ENCODE data around the gene DLG2.
A peak's percentile ranks its signal among the peaks of the same experiment; 100 is the strongest.

DLG2 gene

DNA sequence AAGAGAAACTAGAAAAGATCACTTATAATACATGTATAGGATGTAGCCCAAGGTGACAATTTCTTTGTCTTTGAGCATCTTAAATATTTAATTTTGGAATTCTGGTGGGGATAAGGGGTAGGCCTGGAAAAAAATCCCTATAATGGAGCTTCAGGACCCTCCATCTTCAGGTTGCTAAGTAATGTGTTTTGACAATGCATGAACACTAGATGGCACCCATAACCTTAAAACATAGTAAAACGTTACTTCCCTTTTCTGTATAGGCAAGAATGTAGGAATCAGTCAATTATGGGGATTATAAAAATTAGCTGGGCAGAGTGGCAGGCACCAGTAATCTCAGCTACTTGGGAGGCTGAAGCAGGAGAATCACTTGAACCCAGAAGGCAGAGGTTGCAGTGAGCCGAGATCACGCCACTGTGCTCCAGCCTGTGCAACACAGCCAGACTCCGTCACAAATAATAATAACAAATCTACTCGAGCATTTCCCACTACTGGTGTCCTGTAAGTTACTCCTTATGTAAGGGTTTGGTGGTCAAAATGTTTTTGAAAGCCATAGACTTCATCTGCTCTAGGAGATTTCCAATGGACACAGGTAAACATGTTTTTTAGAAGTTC lies 1799.1 kb downstream of the DLG2 start:
- Mint-ChIP-seq H3K9me3 (no peaks in the 10 kb centered on the region), H3K27me3 (peaks cover 4 to 13% of the 10 kb centered on the region in 2 donors), H3K36me3 (no peaks in the 10 kb centered on the region), H3K27ac (no peak overlapping the region), H3K4me3 (no peak overlapping the region), H3K4me1 (peaks cover 0 to 1% of the 10 kb centered on the region in 2 donors)
- ATAC-seq (replicated peaks) (peak; percentile 73 to 75), DNase-seq (no peak)

DNA sequence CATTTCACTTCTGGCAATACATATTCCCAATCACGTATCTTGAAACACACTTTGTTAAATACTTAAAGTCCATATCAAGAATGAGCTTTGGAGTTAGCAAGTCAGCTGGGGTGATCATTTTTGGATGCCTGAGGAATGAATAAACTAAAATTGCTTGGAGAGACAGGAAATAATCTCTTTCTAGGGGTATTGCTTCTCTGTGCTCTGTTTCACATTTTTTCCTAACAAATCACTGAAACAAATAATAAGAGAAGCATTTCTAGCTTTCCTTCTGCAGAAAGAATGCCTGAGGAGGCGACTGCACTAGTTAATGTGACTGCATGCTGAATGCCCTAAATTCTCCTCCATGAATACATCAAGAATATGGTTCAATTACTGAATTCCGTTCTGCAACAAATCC lies 1799.6 kb downstream of the DLG2 start:
- Mint-ChIP-seq H3K27me3 (peaks cover 4 to 13% of the 10 kb centered on the region in 2 donors), H3K4me1 (peaks cover 0 to 1% of the 10 kb centered on the region in 2 donors), H3K9me3 (no peaks in the 10 kb centered on the region), H3K4me3 (no peak overlapping the region), H3K36me3 (no peaks in the 10 kb centered on the region), H3K27ac (no peak overlapping the region)
- DNase-seq (no peak), ATAC-seq (replicated peaks) (no peak)

DNA sequence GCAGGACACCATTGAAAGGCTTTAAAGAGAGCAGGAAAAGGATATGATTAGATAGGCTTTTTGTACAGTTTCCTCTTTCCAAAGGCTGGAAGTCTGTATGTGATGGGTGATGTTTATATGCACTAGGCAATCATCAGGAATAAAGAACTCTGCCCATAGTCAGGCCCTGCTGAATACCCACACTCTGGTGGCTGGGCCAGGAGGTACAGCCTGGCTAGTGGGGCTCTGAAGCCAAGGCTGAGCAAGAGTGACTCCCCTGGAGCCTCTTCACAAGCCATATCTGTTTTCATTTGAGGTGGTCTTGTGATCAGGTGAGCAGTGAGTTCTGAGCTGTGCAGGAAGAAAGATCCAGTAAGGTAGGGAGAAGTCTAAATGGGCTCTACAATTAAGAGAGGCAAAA lies 1801.1 kb downstream of the DLG2 start:
- no peaks in the 10 kb centered on the region for H3K9me3 Mint-ChIP-seq
- ATAC-seq (replicated peaks) (no peak), DNase-seq (no peak)
- H3K4me1 Mint-ChIP-seq, result peaks cover 0 to 1% of the 10 kb centered on the region in 2 donors
- H3K36me3 Mint-ChIP-seq, result no peaks in the 10 kb centered on the region
- no peak overlapping the region for H3K27ac Mint-ChIP-seq
- no peak overlapping the region for H3K4me3 Mint-ChIP-seq
- H3K27me3 Mint-ChIP-seq, result peaks cover 4 to 13% of the 10 kb centered on the region in 2 donors

DNA sequence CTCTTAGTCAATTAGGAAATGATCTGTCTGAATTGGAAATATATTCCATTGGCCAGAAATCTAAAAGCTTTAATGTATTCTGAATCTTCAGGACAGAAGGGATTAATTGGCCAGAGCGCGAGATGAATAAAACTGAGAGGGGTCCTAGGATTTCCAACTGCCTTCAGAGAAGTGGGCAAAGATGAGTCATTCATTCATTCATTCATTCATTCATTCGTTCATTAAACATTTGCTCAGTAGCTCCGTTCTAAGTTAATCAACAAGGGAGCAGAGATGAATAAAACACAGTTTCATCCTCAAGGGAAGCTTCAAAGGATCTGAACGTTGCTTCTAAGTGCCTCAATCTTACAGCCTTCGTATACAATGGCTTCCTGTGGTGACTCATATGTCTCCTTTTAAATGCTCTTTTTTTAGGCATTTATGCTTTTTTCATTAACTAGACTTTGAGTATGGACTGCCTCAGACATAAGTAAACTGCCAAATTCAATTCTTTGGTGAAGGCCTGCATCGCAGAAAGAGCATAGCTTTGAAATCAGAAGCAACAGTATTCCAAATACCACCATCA lies 1803.6 kb downstream of the DLG2 start:
- H3K27me3 Mint-ChIP-seq, result peaks cover 4 to 13% of the 10 kb centered on the region in 2 donors
- H3K36me3 Mint-ChIP-seq, result no peaks in the 10 kb centered on the region
- H3K4me1 Mint-ChIP-seq, result peaks cover 0 to 1% of the 10 kb centered on the region in 2 donors
- ATAC-seq (replicated peaks) (no peak), DNase-seq (no peak)
- no peak overlapping the region for H3K27ac Mint-ChIP-seq
- no peaks in the 10 kb centered on the region for H3K9me3 Mint-ChIP-seq
- H3K4me3 Mint-ChIP-seq, result no peak overlapping the region

DNA sequence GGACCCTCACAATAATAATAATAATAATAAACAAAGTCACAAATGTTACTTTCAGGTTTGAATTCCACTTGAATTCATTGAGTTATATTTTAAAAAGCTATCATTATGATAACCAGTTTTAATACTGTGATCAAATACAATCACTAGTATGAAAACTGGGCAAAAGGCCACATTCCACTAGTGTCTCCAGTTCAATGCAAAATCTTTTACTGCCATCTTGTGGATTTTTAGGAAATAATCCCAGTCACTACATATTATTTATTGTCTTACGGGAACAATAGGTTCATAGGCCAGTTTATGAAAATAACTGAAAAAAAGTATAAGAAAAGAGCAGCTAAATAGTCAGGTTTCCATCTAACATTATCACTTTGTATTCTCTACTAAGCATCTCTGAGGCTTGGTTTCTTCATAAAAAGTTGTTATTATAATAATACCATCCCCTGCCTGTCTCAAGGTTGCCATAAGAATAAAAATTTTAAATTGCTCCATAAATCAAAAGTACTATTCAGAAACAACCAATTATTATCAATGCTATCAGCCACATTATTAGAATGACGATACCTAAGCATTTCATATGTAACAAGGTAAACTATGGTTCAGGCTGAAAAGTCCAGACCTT lies 1807.1 kb downstream of the DLG2 start:
- Mint-ChIP-seq H3K4me3 (no peak overlapping the region), H3K27me3 (peaks cover 4 to 10% of the 10 kb centered on the region in 2 donors), H3K4me1 (no peaks in the 10 kb centered on the region), H3K9me3 (no peaks in the 10 kb centered on the region), H3K36me3 (no peaks in the 10 kb centered on the region), H3K27ac (no peak overlapping the region)
- DNase-seq, result no peak
- ATAC-seq (replicated peaks), result peak; percentile 63 to 73

DNA sequence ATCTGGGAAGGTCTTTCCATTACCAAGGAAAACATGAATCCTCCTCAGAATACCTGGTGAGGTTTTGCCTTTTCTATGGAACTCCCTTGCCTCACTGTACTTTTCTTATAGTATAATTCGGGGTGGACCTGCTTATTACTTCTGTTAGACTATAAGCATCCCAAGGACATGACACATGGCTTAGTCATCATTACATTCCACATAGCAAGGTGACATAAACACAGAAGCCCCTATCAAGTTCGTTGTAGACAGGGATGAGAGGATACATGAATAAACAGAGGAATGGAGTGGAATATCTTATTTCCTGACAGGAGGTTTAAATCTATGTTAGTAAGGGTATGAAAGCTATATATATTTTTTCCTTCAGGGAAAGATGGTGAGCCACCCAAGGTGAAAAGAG lies 1808.8 kb downstream of the DLG2 start:
- DNase-seq (no peak), ATAC-seq (replicated peaks) (no peak)
- Mint-ChIP-seq H3K4me3 (no peak overlapping the region), H3K4me1 (no peaks in the 10 kb centered on the region), H3K9me3 (no peaks in the 10 kb centered on the region), H3K27ac (no peak overlapping the region), H3K36me3 (no peaks in the 10 kb centered on the region), H3K27me3 (peaks cover 4 to 14% of the 10 kb centered on the region in 2 donors)

DNA sequence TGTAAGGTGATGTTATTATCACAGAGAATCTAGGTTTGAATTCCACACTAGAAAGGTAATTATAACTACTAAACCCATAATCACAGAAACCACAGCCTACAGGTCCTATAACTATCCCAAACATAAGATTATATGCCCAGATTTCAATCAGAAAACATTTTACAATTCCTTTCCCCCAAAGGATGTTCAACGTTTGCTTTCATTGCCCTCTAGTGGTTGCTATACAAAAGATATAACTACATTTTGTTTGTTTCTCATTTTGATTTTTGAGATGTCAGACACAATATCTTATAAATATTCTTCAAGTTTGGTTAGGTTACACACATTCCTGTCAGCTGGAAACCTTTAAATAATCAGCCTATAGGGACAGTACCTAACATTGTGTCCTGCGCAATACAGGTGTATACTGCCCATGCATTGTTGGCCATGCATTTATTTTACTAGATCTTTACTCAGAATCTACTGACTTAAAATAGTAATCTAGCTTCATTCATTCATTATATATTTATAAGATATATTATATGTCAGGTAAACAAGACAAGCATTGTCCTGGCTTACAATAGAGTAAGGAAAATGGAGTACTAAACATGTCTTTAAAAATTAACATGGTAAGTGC lies 1810.5 kb downstream of the DLG2 start:
- Mint-ChIP-seq H3K27ac (no peak overlapping the region), H3K4me1 (no peaks in the 10 kb centered on the region), H3K27me3 (peaks cover 4 to 15% of the 10 kb centered on the region in 2 donors), H3K4me3 (no peak overlapping the region), H3K9me3 (no peaks in the 10 kb centered on the region), H3K36me3 (no peaks in the 10 kb centered on the region)
- ATAC-seq (replicated peaks) (no peak), DNase-seq (no peak)

DNA sequence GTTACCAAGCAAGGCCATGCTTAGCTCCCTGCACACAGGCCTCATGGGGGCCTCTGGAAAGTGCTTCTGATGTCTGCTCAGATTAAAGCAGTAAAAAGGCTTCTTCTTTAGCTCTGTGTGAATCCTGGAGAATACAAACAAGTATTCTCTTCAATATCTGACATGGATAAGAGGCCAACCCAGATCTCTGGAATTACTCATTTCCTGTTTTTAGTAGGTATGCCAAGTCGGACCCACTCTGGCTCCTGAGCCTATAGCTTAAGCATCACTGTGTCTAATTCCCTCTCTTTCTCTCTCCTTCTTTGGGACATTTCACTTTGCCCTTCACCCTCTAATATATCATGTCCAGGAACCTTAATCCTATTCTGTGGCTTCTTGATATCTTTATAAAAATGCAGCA lies 1811.4 kb downstream of the DLG2 start:
- H3K9me3 Mint-ChIP-seq, result no peaks in the 10 kb centered on the region
- H3K36me3 Mint-ChIP-seq, result no peaks in the 10 kb centered on the region
- DNase-seq (no peak), ATAC-seq (replicated peaks) (no peak)
- no peak overlapping the region for H3K4me3 Mint-ChIP-seq
- H3K27ac Mint-ChIP-seq, result no peak overlapping the region
- peaks cover 7 to 15% of the 10 kb centered on the region in 2 donors for H3K27me3 Mint-ChIP-seq
- H3K4me1 Mint-ChIP-seq, result no peaks in the 10 kb centered on the region

DNA sequence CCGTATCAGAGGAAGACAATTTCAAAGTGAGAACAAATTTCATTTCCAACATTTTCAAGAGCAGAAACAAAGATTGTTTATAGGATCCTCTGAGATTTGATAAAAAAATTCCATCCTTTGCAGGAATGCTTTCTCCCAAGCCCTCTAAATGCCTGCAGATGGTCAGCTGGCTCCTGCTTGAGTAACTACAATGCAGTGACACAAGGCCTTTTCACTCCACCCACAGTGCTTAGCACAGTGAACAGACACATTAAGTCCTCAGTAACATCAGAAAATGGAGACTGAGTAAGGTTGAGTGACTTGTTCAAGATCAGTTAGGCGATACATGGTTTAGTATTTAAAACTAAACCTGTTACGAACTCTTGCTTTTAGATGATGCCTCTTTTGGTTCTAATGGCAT lies 1813.8 kb downstream of the DLG2 start:
- Mint-ChIP-seq H3K27me3 (peaks cover 13 to 22% of the 10 kb centered on the region in 2 donors), H3K4me1 (no peaks in the 10 kb centered on the region), H3K36me3 (no peaks in the 10 kb centered on the region), H3K4me3 (no peak overlapping the region), H3K27ac (no peak overlapping the region), H3K9me3 (no peaks in the 10 kb centered on the region)
- DNase-seq (no peak), ATAC-seq (replicated peaks) (no peak)

DNA sequence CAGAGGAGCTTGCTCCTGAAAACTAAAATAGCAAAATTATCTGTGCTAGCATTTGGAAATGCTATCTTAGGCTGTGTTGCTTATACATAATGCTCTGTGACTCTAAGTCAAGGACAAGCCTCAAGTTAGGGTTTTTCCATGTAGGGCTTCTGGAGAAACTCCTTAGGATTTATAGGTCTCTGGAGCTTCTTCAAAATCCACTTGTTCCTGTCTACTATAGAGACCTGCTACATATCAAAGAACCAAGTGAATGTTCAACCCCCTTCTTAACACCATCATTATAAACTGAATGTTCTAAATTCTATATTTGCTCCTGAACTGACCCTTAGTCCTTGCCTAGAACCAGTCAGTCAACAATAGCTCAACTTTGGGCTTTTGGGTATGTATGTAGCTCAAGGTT lies 1817.9 kb downstream of the DLG2 start:
- no peaks in the 10 kb centered on the region for H3K9me3 Mint-ChIP-seq
- no peaks in the 10 kb centered on the region for H3K4me1 Mint-ChIP-seq
- ATAC-seq (replicated peaks) (no peak), DNase-seq (no peak)
- peaks cover 13 to 21% of the 10 kb centered on the region in 2 donors for H3K27me3 Mint-ChIP-seq
- no peaks in the 10 kb centered on the region for H3K36me3 Mint-ChIP-seq
- no peak overlapping the region for H3K4me3 Mint-ChIP-seq
- H3K27ac Mint-ChIP-seq, result no peak overlapping the region

DNA sequence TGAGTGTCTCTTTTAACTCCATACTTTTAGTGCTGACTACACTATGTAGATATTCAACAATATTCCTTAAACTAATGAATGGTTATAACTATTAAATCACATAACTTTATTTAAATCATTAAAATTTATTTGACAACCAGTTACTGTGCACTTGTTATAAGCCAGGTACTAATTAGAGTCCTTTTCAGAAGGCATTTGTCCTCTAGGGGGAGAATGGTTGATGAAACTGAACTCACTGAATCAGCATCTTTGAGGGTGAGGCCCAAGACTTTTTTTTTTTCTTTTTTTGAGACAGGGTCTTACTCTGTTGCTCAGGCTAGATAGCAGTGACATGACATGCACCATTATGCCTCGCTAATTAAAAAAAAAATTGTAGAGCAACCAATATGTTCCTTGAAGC lies 1825.3 kb downstream of the DLG2 start:
- ATAC-seq (replicated peaks), result no peak
- H3K4me3 Mint-ChIP-seq, result no peak overlapping the region
- H3K9me3 Mint-ChIP-seq, result no peaks in the 10 kb centered on the region

DNA sequence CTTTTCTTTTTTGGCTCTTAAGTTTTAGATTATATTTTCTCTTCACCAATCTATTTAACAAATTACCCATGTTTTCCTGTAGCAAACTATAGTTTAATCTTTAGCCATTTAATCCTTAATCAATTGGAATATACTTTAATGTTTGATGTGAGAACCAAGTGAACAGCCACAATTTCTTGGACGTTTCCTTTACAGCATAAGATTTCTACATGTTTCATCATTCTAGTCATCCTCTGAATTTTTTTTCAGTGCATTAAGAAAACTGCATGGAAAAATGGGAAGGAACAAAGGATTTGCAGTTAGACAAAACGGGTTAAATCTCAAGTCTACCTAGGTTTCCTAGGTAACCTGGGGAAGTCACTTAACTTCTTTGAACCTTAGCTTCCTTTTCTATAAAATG lies 1833.8 kb downstream of the DLG2 start:
- Mint-ChIP-seq H3K27me3 (peaks cover 5 to 27% of the 10 kb centered on the region in 2 donors), H3K36me3 (no peaks in the 10 kb centered on the region), H3K9me3 (no peaks in the 10 kb centered on the region), H3K4me3 (no peak overlapping the region), H3K4me1 (no peaks in the 10 kb centered on the region), H3K27ac (no peak overlapping the region)
- DNase-seq (no peak), ATAC-seq (replicated peaks) (no peak)

More for the DNA sequence above, 1825.3 kb downstream of the DLG2 start:
- no peaks in the 10 kb centered on the region for H3K4me1 Mint-ChIP-seq
- no peaks in the 10 kb centered on the region for H3K36me3 Mint-ChIP-seq
- H3K27me3 Mint-ChIP-seq, result peaks cover 12 to 26% of the 10 kb centered on the region in 2 donors
- H3K27ac Mint-ChIP-seq, result no peak overlapping the region
- DNase-seq, result no peak

DNA sequence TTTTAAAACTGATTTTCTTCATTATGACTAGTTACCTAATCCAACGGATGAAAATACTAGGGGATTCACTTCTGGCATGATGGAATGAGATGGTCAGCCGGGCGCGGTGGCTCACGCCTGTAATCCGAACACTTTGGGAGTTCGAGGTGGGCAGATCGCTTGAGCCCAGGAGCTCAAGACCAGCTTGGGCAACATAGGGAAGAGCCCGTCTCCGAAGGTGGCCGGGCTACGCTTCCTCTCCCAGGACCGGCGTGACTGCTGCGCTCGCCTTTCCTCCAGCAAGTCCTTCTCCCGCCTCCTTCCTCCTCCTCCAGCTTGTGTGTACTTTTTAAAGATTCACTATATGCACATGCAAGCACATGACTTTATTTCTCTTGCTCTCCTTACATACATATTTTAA lies 1835.6 kb downstream of the DLG2 start:
- ATAC-seq (replicated peaks) (no peak), DNase-seq (no peak)
- Mint-ChIP-seq H3K4me3 (no peak overlapping the region), H3K9me3 (no peaks in the 10 kb centered on the region), H3K36me3 (no peaks in the 10 kb centered on the region), H3K27ac (no peak overlapping the region), H3K27me3 (peaks cover 0 to 15% of the 10 kb centered on the region in 2 donors), H3K4me1 (no peaks in the 10 kb centered on the region)

DNA sequence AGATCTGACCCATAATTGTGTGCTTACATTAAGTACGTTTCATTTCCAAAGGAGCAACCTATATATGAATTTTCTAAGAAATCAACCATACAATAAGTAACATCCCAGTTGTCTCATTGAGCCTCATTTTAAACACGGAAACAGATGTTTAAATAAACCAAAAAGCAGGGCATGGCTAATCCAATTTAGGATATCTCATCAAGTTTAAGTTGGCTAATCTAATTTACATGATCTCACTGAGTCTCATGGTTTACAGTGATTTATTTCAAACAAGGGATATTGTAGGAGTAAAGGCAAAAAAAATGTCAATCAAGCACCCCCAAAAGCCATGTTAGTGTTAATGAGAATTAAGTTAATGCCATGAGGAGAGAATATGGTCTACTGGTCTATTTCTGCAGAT lies 1841.2 kb downstream of the DLG2 start:
- H3K27ac Mint-ChIP-seq, result no peak overlapping the region
- no peaks in the 10 kb centered on the region for H3K4me1 Mint-ChIP-seq
- ATAC-seq (replicated peaks), result no peak
- H3K4me3 Mint-ChIP-seq, result no peak overlapping the region
- no peak for DNase-seq
- peaks cover 6 to 8% of the 10 kb centered on the region in 2 donors for H3K27me3 Mint-ChIP-seq
- no peaks in the 10 kb centered on the region for H3K9me3 Mint-ChIP-seq
- no peaks in the 10 kb centered on the region for H3K36me3 Mint-ChIP-seq

DNA sequence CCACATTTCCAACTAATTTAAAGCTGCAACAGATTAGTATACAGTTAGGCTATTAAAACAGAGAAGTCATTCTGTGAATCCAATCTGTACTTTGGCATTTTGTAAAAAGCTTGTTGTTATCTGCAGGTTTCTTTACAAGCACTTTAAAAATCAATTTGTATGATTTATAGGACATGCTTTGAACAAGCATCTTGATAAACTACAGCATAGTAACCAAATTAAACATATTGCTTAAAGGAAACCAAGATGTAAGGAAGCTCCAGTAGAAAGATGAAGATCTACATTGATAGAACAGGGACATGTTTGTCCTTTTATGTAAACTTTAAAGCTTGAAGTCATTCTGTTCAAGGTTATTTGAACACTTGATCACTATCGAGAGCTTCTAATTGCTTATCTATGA lies 1842.7 kb downstream of the DLG2 start:
- Mint-ChIP-seq H3K4me1 (no peaks in the 10 kb centered on the region), H3K9me3 (no peaks in the 10 kb centered on the region), H3K4me3 (no peak overlapping the region), H3K27me3 (peaks cover 6 to 8% of the 10 kb centered on the region in 2 donors), H3K36me3 (no peaks in the 10 kb centered on the region), H3K27ac (no peak overlapping the region)
- DNase-seq (no peak), ATAC-seq (replicated peaks) (no peak)

All from stimulated activated naive B cell treated with anti-CD40 and anti-IgM and Interleukin-4, amounts not matched to agents 10 μg/mL and 1 μg/mL and 100 μg/mL, for 72 hours (primary cell).